Measurements from ENCODE around the gene IDH2. TPM values are rescaled to one million over a fixed set of nuclear protein-coding genes. Genes with fewer than 3 reads are reported as not detected.

The IDH2 gene
- total and polyA plus RNA-seq, 2 of the 13 experiments (the other 11 are each of a cell fraction or from before 2014, with no cell fraction given), result 121 to 145 TPM

GRCh38 chr15:90038632-90039095 is 63.6 kb downstream of the IDH2 start (continued):
- TF ChIP-seq ZSCAN22 (CRISPR knock-in tag; IDR thresholded peaks at IDR 0.05) (no peak), HDAC6 (IDR thresholded peaks at IDR 0.05; ENCODE audit: low read depth, low read length) (no peak), ZNF784 (CRISPR knock-in tag; IDR thresholded peaks at IDR 0.05; ENCODE audit: borderline replicate concordance) (no peak), SNAPC2 (CRISPR knock-in tag; IDR thresholded peaks at IDR 0.05) (peak; percentile 60; the same call in 1 of the 2 replicates), ZMYM2 (CRISPR knock-in tag; IDR thresholded peaks at IDR 0.05) (peak; percentile 88), THRA (CRISPR knock-in tag; IDR thresholded peaks at IDR 0.05; ENCODE audit: borderline replicate concordance) (peak; percentile 57; the same call in 1 of the 2 replicates), GFI1 (CRISPR knock-in tag; IDR thresholded peaks at IDR 0.05; ENCODE audit: borderline replicate concordance) (peak; percentile 49; the same call in 1 of the 2 replicates), ZNF703 (CRISPR knock-in tag; IDR thresholded peaks at IDR 0.05; ENCODE audit: borderline replicate concordance) (0 out of 2 replicates have a peak, but pooled peaks have one; percentile 38), SMC3 (IDR thresholded peaks at IDR 0.05; ENCODE audit: low read length) (peak; percentile 17; the same call in 1 of the 2 replicates), NR2C2 (CRISPR knock-in tag; IDR thresholded peaks at IDR 0.05; ENCODE audit: borderline replicate concordance) (peak; percentile 76; the same call in 1 of the 2 replicates), THAP11 (CRISPR knock-in tag; IDR thresholded peaks at IDR 0.05) (peak; percentile 30; the same call in 1 of the 2 replicates), AGO1 (IDR thresholded peaks at IDR 0.05; ENCODE audit: low read depth, low read length, poor library complexity, severe bottlenecking) (no peak), ZNF746 (CRISPR knock-in tag; IDR thresholded peaks at IDR 0.05) (0 out of 2 replicates have a peak, but pooled peaks have one; percentile 24), BCLAF1 (IDR thresholded peaks at IDR 0.05) (no peak), FOXA3 (CRISPR knock-in tag; IDR thresholded peaks at IDR 0.05) (peak; percentile 58; the same call in 1 of the 2 replicates), SETDB1 (CRISPR knock-in tag; IDR thresholded peaks at IDR 0.05; ENCODE audit: borderline replicate concordance) (no peak), THAP9 (CRISPR knock-in tag; IDR thresholded peaks at IDR 0.05; ENCODE audit: borderline replicate concordance) (no peak), ZNF772 (CRISPR knock-in tag; IDR thresholded peaks at IDR 0.05) (peak; percentile 81), SAP130 (CRISPR knock-in tag; IDR thresholded peaks at IDR 0.05; ENCODE audit: low read depth) (no peak)
